NB4 (cell line): ENCODE measurements around the gene OPHN1.
"Not testable (repeated sequence)": the region's sequence is repeated elsewhere in the genome, so short reads cannot be mapped to it uniquely, and the experiment has no call there.

Experiments
- DNase-seq: peaks from one replicate; pipeline ENCODE4 v3.0.0; 2010; ENCODE audit warnings: low read depth
- H3K4me3 ChIP-seq: one replicate; pipeline ENCODE4 v1.5.1; 2011; ENCODE audit warnings: mild to moderate bottlenecking, low read depth, low read length, moderate library complexity
- CTCF ChIP-seq: IDR thresholded peaks from one replicate; pipeline ENCODE4 v1.5.1; 2012; ENCODE audit warnings: low read depth, low read length
- MAX ChIP-seq: IDR thresholded peaks from 2 replicates; pipeline ENCODE4 v1.6.1; 2011; ENCODE audit warnings: low read depth, low read length
- MYC ChIP-seq: IDR thresholded peaks from 2 replicates; pipeline ENCODE4 v1.6.1; 2011; ENCODE audit warnings: low read depth, low read length
- POLR2A ChIP-seq: IDR thresholded peaks from 2 replicates; pipeline ENCODE4 v1.6.1; 2011; ENCODE audit warnings: mild to moderate bottlenecking; ENCODE audit not compliant: insufficient read length; ENCODE audit errors: extremely low read depth

Gene OPHN1

GRCh38 chrX:68090266-68090665, 343.0 kb downstream of the OPHN1 start:
- H3K4me3 ChIP-seq: no peak overlapping the region
- TF ChIP-seq CTCF: no peak
- TF ChIP-seq MAX: no peak
- TF ChIP-seq MYC: no peak
- no peak for TF ChIP-seq POLR2A
- DNase-seq: no peak

- H3K4me3 ChIP-seq: no peak overlapping the region
- DNase-seq: no peak
- TF ChIP-seq MAX (no peak), MYC (no peak), POLR2A (no peak), CTCF (no peak)
Measured at GRCh38 chrX:68087526-68087925, 345.8 kb downstream of the OPHN1 start.

GRCh38 chrX:68086709-68087108, 346.6 kb downstream of the OPHN1 start:
- DNase-seq: no peak
- H3K4me3 ChIP-seq: no peak overlapping the region
- TF ChIP-seq MYC: no peak
- TF ChIP-seq CTCF: no peak
- TF ChIP-seq POLR2A: no peak
- TF ChIP-seq MAX: no peak

GRCh38 chrX:68084765-68085164, 348.5 kb downstream of the OPHN1 start:
- no peak for TF ChIP-seq MYC
- TF ChIP-seq CTCF: no peak
- DNase-seq: peak; percentile 37
- no peak overlapping the region for H3K4me3 ChIP-seq

- TF ChIP-seq MAX: no peak
- no peak for TF ChIP-seq CTCF
- no peak for TF ChIP-seq POLR2A
- TF ChIP-seq MYC: no peak
- DNase-seq: no peak
Measured at GRCh38 chrX:68083510-68083909, 349.8 kb downstream of the OPHN1 start.

GRCh38 chrX:68079961-68080360, 353.3 kb downstream of the OPHN1 start:
- no peak for TF ChIP-seq POLR2A
- no peak overlapping the region for H3K4me3 ChIP-seq
- DNase-seq: no peak

More at GRCh38 chrX:68083510-68083909, 349.8 kb downstream of the OPHN1 start:
- no peak overlapping the region for H3K4me3 ChIP-seq

- not testable (repeated sequence) for H3K4me3 ChIP-seq, DNase-seq
Measured at GRCh38 chrX:68078801-68079200, 354.5 kb downstream of the OPHN1 start.
